ENCODE results near the gene PELO.

DNA sequence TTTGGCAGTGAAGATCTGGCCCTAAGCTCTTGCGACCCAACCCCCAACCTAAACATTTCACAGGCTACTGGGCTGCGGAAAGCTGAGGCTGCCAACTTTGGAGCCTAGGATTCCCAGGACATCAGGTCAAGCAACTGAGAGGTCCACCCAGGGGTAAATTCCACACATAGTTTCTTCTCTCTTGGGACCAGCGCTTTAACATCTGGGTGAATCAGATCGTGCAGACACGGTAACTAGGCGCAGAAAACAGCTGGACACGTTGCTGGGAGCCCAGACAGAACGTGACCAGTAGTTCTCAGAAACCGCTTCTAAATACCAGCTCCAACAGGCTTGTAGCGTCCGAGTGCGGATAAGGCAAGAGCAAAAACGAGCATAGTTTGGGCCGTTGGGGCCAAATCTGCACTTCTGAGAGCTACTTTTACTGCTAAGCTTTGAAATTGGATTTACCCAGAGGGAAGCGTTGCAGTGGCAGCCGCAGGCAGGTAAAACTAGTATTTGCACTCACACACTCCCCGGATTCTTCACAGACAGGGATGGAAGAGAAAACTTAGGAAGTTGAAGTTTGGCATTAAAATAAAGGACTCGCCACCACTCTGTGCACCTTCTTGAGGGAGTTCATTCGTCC is 11.8 kb downstream of the PELO start:
- TF ChIP-seq, protein P1, sequence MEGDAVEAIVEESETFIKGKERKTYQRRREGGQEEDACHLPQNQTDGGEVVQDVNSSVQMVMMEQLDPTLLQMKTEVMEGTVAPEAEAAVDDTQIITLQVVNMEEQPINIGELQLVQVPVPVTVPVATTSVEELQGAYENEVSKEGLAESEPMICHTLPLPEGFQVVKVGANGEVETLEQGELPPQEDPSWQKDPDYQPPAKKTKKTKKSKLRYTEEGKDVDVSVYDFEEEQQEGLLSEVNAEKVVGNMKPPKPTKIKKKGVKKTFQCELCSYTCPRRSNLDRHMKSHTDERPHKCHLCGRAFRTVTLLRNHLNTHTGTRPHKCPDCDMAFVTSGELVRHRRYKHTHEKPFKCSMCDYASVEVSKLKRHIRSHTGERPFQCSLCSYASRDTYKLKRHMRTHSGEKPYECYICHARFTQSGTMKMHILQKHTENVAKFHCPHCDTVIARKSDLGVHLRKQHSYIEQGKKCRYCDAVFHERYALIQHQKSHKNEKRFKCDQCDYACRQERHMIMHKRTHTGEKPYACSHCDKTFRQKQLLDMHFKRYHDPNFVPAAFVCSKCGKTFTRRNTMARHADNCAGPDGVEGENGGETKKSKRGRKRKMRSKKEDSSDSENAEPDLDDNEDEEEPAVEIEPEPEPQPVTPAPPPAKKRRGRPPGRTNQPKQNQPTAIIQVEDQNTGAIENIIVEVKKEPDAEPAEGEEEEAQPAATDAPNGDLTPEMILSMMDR (IDR thresholded peaks at IDR 0.05; ENCODE audit: low read depth, low read length, poor library complexity, severe bottlenecking): no peak
- TF ChIP-seq EZH2phosphoT487 (IDR thresholded peaks at IDR 0.05; ENCODE audit: borderline replicate concordance, low read length): no peak

Data from DOHH2 (cell line).